Neural progenitor cell (in vitro differentiated cells): ENCODE measurements around the gene LRCH3. TPM values are rescaled to one million over a fixed set of nuclear protein-coding genes. Genes with fewer than 3 reads are reported as not detected.

Experiments
- DNase-seq: peaks from one replicate; pipeline ENCODE4 v3.0.0-alpha.2; 2016; ENCODE audit warnings: low spot score
- H2AFZ ChIP-seq: fragments of 200-600 bp; sonication (generic); replicated peaks from 2 replicates; pipeline ENCODE4 v1.6.1; 2016; ENCODE audit warnings: antibody characterized with exemption
- H3F3A ChIP-seq: fragments of 200-600 bp; sonication (generic); 2 replicates; pipeline ENCODE4 v1.6.1; 2016; ENCODE audit warnings: antibody characterized with exemption, low read depth
- H3K27ac ChIP-seq: fragments of 200-600 bp; sonication (generic); 2 replicates; pipeline ENCODE4 v1.5.1; 2016; ENCODE audit warnings: mild to moderate bottlenecking
- H3K27me3 ChIP-seq: fragments of 200-600 bp; sonication (generic); 2 replicates; pipeline ENCODE4 v1.6.1; 2016; ENCODE audit warnings: mild to moderate bottlenecking, moderate library complexity
- H3K36me3 ChIP-seq: fragments of 200-600 bp; sonication (generic); 2 replicates; pipeline ENCODE4 v1.5.1; 2016
- H3K4me1 ChIP-seq: fragments of 200-600 bp; sonication (generic); 2 replicates; pipeline ENCODE4 v1.6.1; 2016; ENCODE audit warnings: mixed run types
- H3K4me2 ChIP-seq: fragments of 200-600 bp; sonication (generic); 2 replicates; pipeline ENCODE4 v1.6.1; 2016
- H3K4me3 ChIP-seq: fragments of 200-600 bp; sonication (generic); 2 replicates; pipeline ENCODE4 v1.5.1; 2016
- H3K79me2 ChIP-seq: fragments of 200-600 bp; sonication (generic); 2 replicates; pipeline ENCODE4 v1.6.1; 2016; ENCODE audit warnings: low read depth
- H3K9ac ChIP-seq: fragments of 200-600 bp; sonication (generic); 2 replicates; pipeline ENCODE4 v1.6.1; 2016
- H3K9me3 ChIP-seq: fragments of 200-600 bp; sonication (generic); 2 replicates; pipeline ENCODE4 v1.5.1; 2016; ENCODE audit warnings: low read depth
- H4K20me1 ChIP-seq: fragments of 200-600 bp; sonication (generic); 2 replicates; pipeline ENCODE4 v1.6.1; 2016; ENCODE audit warnings: low read depth
- H3K27ac Mint-ChIP-seq: 3 replicates; pipeline ENCODE4 v1.8.0; 2021; ENCODE audit warnings: mixed read lengths
- H3K27me3 Mint-ChIP-seq: 2 replicates; pipeline ENCODE4 v1.8.0; 2022; ENCODE audit warnings: low read depth, mild to moderate bottlenecking, inconsistent platforms, moderate library complexity, mixed read lengths; ENCODE audit not compliant: insufficient read depth
- H3K36me3 Mint-ChIP-seq: 3 replicates; pipeline ENCODE4 v1.8.0; 2021; ENCODE audit warnings: mixed read lengths
- H3K4me1 Mint-ChIP-seq: 3 replicates; pipeline ENCODE4 v1.8.0; 2021; ENCODE audit warnings: mixed read lengths
- H3K4me3 Mint-ChIP-seq: 3 replicates; pipeline ENCODE4 v1.8.0; 2021; ENCODE audit warnings: mild to moderate bottlenecking, moderate library complexity, mixed read lengths
- H3K9me3 Mint-ChIP-seq: 3 replicates; pipeline ENCODE4 v1.8.0; 2020; ENCODE audit warnings: mixed read lengths
- CTCF ChIP-seq: fragments of 200-600 bp; sonication (generic); IDR thresholded peaks from 2 replicates; pipeline ENCODE4 v1.5.1; 2017; ENCODE audit warnings: antibody characterized with exemption, mild to moderate bottlenecking
- EZH2 ChIP-seq: fragments of 200-600 bp; sonication (generic); IDR thresholded peaks from 2 replicates; pipeline ENCODE4 v1.6.1; 2017; ENCODE audit warnings: antibody characterized with exemption, mild to moderate bottlenecking, moderate library complexity
- EZH2phosphoT487 ChIP-seq: fragments of 200-600 bp; sonication (generic); IDR thresholded peaks from 2 replicates; pipeline ENCODE4 v1.6.1; 2017; ENCODE audit warnings: antibody characterized with exemption
- total RNA-seq: library from RNA; depleted of rRNA; stranded (reverse); fragments of >200 nt; gene quantifications from 2 replicates; pipeline ENCODE4 v1.2.3, GENCODE V29; 2015; ENCODE audit warnings: low replicate concordance

Gene LRCH3
- total RNA-seq, 1 donor from 2014 or later: 56.2 TPM

- Mint-ChIP-seq H3K36me3 (no peaks in the 10 kb centered on the region), H3K27ac (peak overlapping the region; percentile 33), H3K27me3 (peaks cover 10% of the 10 kb centered on the region), H3K9me3 (peaks cover 4% of the 10 kb centered on the region), H3K4me1 (peaks cover 33% of the 10 kb centered on the region), H3K4me3 (peak overlapping the region; percentile 96)
- DNase-seq: no peak
- no peak overlapping the region for H3K9ac ChIP-seq
- H3K27ac ChIP-seq: no peak overlapping the region
- H3K36me3 ChIP-seq: no peaks in the 10 kb centered on the region
- H2AFZ ChIP-seq: peak overlapping the region; percentile 83
- peaks cover 29% of the 10 kb centered on the region for H3K79me2 ChIP-seq
- no peaks in the 10 kb centered on the region for H3K9me3 ChIP-seq
- H3K27me3 ChIP-seq: peaks cover 35% of the 10 kb centered on the region
- no peak for TF ChIP-seq CTCF
- TF ChIP-seq EZH2: no peak
- no peak for TF ChIP-seq EZH2phosphoT487
- H4K20me1 ChIP-seq: peaks cover 32% of the 10 kb centered on the region
- H3F3A ChIP-seq: peaks cover 36% of the 10 kb centered on the region
- H3K4me2 ChIP-seq: peak overlapping the region; percentile 77
- H3K4me3 ChIP-seq: peak overlapping the region; percentile 77
- peaks cover 9% of the 10 kb centered on the region for H3K4me1 ChIP-seq
These were observed 42.3 kb upstream of the LRCH3 start for GRCh38 chr3:197748597-197749314.

- peaks cover 4% of the 10 kb centered on the region for H3K9me3 Mint-ChIP-seq
- peaks cover 10% of the 10 kb centered on the region for H3K27me3 Mint-ChIP-seq
- Histone ChIP-seq H3K4me1 (peaks cover 9% of the 10 kb centered on the region), H3K9me3 (no peaks in the 10 kb centered on the region), H3K4me2 (peak overlapping the region; percentile 77), H3K9ac (no peak overlapping the region), H3K27ac (no peak overlapping the region), H3K36me3 (no peaks in the 10 kb centered on the region), H3F3A (peaks cover 36% of the 10 kb centered on the region), H2AFZ (peak overlapping the region; percentile 83), H3K79me2 (peaks cover 34% of the 10 kb centered on the region), H3K27me3 (peaks cover 35% of the 10 kb centered on the region), H3K4me3 (peak overlapping the region; percentile 77), H4K20me1 (peaks cover 37% of the 10 kb centered on the region)
- no peaks in the 10 kb centered on the region for H3K36me3 Mint-ChIP-seq
- peaks cover 33% of the 10 kb centered on the region for H3K4me1 Mint-ChIP-seq
- TF ChIP-seq EZH2 (no peak), EZH2phosphoT487 (no peak), CTCF (no peak)
- H3K27ac Mint-ChIP-seq: peak overlapping the region; percentile 33
- H3K4me3 Mint-ChIP-seq: peak overlapping the region; percentile 96
- DNase-seq: peak; percentile 79
These were observed 41.8 kb upstream of the LRCH3 start for GRCh38 chr3:197749315-197749600.

GRCh38 chr3:197749601-197750395, 41.3 kb upstream of the LRCH3 start, which contains the start of gene FYTTD1:
Gene FYTTD1 (plus strand): TSS chr3:197749883. CDS start chr3:197749972, 89 bp downstream.
- peaks cover 35% of the 10 kb centered on the region for H3K27me3 ChIP-seq
- Mint-ChIP-seq H3K4me1 (peaks cover 33% of the 10 kb centered on the region), H3K27me3 (peaks cover 10% of the 10 kb centered on the region), H3K27ac (peak within 1 kb of the TSS; percentile 53), H3K9me3 (no peaks in the 10 kb centered on the region), H3K36me3 (peaks cover under 1% of the 10 kb centered on the region), H3K4me3 (peak within 1 kb of the TSS; percentile 99)
- peak within 1 kb of the TSS; percentile 77 for H3K4me3 ChIP-seq
- no peak within 1 kb of the TSS for H3K27ac ChIP-seq
- peaks cover 39% of the 10 kb centered on the region for H3K79me2 ChIP-seq
- DNase-seq: peak; percentile 90
- peak within 1 kb of the TSS; percentile 77 for H3K4me2 ChIP-seq
- peaks cover 42% of the 10 kb centered on the region for H4K20me1 ChIP-seq
- peak; percentile 43 for TF ChIP-seq CTCF
- no peak for TF ChIP-seq EZH2phosphoT487
- peak; percentile 53 for TF ChIP-seq EZH2
- peak within 1 kb of the TSS; percentile 83 for H2AFZ ChIP-seq
- peaks cover 36% of the 10 kb centered on the region for H3F3A ChIP-seq
- peak within 1 kb of the TSS; percentile 22 for H3K9ac ChIP-seq
- peaks cover 9% of the 10 kb centered on the region for H3K4me1 ChIP-seq
- H3K9me3 ChIP-seq: no peaks in the 10 kb centered on the region
- no peaks in the 10 kb centered on the region for H3K36me3 ChIP-seq
